ENCODE measurements around the gene METTL2B. TPM values are rescaled to one million over a fixed set of nuclear protein-coding genes. Genes with fewer than 3 reads are reported as not detected.
"Not testable (repeated sequence)": the region's sequence is repeated elsewhere in the genome, so short reads cannot be mapped to it uniquely, and the experiment has no call there.

Gene METTL2B
- polyA plus RNA-seq, 4 donors: 22.3 to 33.4 (median 28.0) TPM

DNA sequence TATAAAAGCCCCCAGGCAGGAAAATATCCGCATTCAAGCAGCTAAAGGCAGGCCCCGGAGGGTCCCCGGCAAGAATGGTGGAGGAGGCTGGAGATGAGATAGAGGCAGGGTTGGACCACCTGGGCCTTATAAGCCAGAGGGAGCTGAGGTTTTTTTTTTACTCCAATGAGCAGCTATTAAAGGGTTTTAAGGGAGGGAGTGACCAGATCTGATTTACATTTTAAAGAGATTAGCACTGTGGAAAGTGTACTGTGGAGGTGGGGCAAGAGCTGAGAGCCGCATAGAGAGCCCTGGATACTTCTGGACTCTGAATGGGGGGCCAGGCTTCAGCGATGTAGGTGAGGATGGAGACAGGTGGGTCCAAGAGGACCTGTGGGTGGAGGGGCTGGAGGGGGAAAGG is 40.5 kb downstream of the METTL2B start:
- DNase-seq (ENCODE audit: low read depth in 4 of 4, low spot score in 2 of 4): not testable (repeated sequence)

GRCh38 chr7:128523226-128523931 is 46.8 kb downstream of the METTL2B start:
- DNase-seq (ENCODE audit: low read depth in 4 of 4, low spot score in 2 of 4): not testable (repeated sequence)

GRCh38 chr7:128523932-128524524 is 47.5 kb downstream of the METTL2B start:
- DNase-seq (ENCODE audit: low read depth in 4 of 4, low spot score in 2 of 4): not testable (repeated sequence)

GRCh38 chr7:128525584-128525983 is 49.0 kb downstream of the METTL2B start:
- DNase-seq (ENCODE audit: low read depth in 4 of 4, low spot score in 2 of 4): not testable (repeated sequence)

DNA sequence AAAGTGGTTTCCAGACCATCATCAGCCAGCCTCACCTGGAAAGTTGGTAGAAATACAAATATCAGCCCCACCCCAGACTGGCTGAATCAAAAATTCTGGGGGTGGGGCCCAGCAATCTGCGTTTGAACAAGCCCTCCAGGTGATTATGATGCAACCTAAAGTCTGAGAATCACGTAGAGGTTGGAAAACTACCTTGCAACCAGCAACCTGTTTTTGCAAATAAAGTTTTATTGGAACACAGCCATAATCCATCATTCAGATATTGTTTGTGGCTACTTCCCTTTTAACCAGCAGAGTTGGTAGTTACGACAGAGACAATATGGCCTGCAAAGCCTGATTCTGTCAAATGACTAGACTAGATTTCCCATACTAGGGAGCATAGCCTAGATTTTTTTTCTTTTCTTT is 49.5 kb downstream of the METTL2B start:
- not testable (repeated sequence) for DNase-seq (ENCODE audit: low read depth in 4 of 4, low spot score in 2 of 4)

GRCh38 chr7:128529191-128529590 is 52.6 kb downstream of the METTL2B start:
- not testable (repeated sequence) for DNase-seq (ENCODE audit: low read depth in 4 of 4, low spot score in 2 of 4)

GRCh38 chr7:128530121-128530854 is 53.7 kb downstream of the METTL2B start:
- DNase-seq (ENCODE audit: low read depth in 4 of 4, low spot score in 2 of 4): not testable (repeated sequence)

DNA sequence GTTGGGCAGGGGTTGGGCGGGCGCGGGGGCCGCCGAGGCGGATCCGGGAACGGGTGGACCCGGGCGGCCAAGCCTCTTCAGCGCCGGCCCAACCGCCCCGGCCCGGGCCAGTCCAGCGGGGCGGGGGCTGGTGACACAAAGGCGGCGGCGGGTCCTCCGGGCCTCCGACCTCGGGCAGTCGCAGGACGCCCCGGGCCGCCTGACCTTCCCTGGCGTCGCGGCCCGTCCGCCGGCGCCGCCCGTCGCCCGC is 54.2 kb downstream of the METTL2B start:
- no peak for DNase-seq (ENCODE audit: low read depth in 4 of 4, low spot score in 2 of 4)

GRCh38 chr7:128531105-128531954 is 54.8 kb downstream of the METTL2B start:
- DNase-seq (ENCODE audit: low read depth in 4 of 4, low spot score in 2 of 4): peak in 2 of 4 donors; percentile 48 to 56

- DNase-seq (ENCODE audit: low read depth in 4 of 4, low spot score in 2 of 4): not testable (repeated sequence)
These were observed 55.5 kb downstream of the METTL2B start for GRCh38 chr7:128531955-128532478.

- DNase-seq (ENCODE audit: low read depth in 4 of 4, low spot score in 2 of 4): not testable (repeated sequence)
These were observed 56.4 kb downstream of the METTL2B start for GRCh38 chr7:128532956-128533355.

GRCh38 chr7:128537410-128537809 is 60.9 kb downstream of the METTL2B start:
- not testable (repeated sequence) for DNase-seq (ENCODE audit: low read depth in 4 of 4, low spot score in 2 of 4)

- not testable (repeated sequence) for DNase-seq (ENCODE audit: low read depth in 4 of 4, low spot score in 2 of 4)
These were observed 66.0 kb downstream of the METTL2B start for GRCh38 chr7:128542530-128542929.

GRCh38 chr7:128543300-128543699 is 66.8 kb downstream of the METTL2B start:
- not testable (repeated sequence) for DNase-seq (ENCODE audit: low read depth in 4 of 4, low spot score in 2 of 4)

GRCh38 chr7:128546319-128546851 is 69.8 kb downstream of the METTL2B start:
- not testable (repeated sequence) for DNase-seq (ENCODE audit: low read depth in 4 of 4, low spot score in 2 of 4)

DNA sequence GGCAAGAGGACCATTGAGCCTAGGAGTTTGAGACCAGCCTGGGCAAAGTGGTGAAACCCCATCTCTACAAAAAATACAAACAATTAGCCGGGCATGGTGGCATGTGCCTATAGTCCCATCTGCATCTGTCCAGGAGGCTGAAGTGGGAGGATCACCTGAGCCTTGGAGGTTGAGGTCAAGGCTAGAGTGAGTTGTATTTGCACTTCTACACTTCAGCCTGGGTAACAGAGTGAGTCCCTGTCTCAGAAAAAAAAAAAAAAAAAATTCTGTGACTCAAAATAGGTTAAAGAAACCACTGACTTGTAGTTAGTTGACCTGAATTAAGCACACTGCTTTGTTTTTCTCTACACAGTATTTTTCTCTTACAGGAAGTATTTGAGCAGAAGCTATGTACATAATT is 74.4 kb downstream of the METTL2B start:
- DNase-seq (ENCODE audit: low read depth in 4 of 4, low spot score in 2 of 4): no peak

DNA sequence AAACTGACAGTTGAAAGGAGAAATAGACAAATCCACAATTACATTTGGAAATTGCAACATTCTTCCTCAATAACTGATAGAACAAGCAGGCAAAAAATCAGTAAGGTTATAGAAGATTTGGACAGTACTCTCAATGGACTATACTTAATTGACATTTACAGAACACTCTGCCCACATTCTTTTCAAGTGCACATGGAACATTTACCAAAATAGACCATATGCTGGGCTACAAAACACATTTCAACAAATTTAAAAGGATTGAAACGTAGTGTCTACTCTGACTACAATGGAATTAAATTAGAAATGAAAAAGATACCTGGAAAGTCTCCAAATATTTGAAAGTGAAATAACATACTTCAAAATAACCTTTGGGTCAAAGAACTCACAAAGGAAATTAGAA is 77.8 kb downstream of the METTL2B start:
- DNase-seq (ENCODE audit: low read depth in 4 of 4, low spot score in 2 of 4): not testable (repeated sequence)

Measured in left renal cortex interstitium (tissue), 4 donors.